Stomach (tissue), 4 donors: ENCODE data around the gene LARP1.

Experiments used
- POLR2A ChIP-seq, 4 donors: fragments of 450-650 bp; IDR thresholded peaks; one replicate each; pipeline ENCODE4 v1.6.1; 2016; ENCODE audit warnings: antibody characterized with exemption in 4 of 4, control low read depth in 2 of 4, mild to moderate bottlenecking in 1 of 4, moderate library complexity in 1 of 4
- TF ChIP-seq, protein P1 (sequence below), 7 experiments: fragments of 450-650 bp in 4 of 7; fragments of 200-600 bp in 3 of 7; sonication (generic) in 3 of 7; IDR thresholded peaks; one replicate each; pipeline ENCODE4 v1.5.1; 2016 to 2019; ENCODE audit warnings: antibody characterized with exemption in 7 of 7, control low read depth in 2 of 7, mild to moderate bottlenecking in 1 of 7

DNA sequence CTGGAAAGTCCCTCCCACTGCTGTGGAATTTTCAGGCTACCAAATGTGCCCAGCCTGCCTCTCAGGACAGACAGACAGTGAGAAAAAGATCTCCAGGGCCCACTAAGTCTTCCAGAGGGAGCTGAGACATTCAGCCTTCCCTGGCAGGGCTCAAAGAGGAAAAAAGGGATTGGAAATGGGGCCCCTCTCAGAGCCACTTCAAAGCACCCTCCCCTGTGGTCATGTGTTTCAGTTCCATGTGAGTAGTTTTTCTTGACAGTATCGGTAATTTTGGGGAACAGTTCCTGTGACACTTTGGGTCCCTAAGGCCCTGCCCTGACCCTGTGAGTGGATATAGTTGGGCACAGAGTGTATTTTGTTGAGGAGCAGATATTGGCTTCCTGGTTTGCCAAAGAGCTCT, 25.0 kb downstream of the LARP1 start:
- TF ChIP-seq, protein P1, sequence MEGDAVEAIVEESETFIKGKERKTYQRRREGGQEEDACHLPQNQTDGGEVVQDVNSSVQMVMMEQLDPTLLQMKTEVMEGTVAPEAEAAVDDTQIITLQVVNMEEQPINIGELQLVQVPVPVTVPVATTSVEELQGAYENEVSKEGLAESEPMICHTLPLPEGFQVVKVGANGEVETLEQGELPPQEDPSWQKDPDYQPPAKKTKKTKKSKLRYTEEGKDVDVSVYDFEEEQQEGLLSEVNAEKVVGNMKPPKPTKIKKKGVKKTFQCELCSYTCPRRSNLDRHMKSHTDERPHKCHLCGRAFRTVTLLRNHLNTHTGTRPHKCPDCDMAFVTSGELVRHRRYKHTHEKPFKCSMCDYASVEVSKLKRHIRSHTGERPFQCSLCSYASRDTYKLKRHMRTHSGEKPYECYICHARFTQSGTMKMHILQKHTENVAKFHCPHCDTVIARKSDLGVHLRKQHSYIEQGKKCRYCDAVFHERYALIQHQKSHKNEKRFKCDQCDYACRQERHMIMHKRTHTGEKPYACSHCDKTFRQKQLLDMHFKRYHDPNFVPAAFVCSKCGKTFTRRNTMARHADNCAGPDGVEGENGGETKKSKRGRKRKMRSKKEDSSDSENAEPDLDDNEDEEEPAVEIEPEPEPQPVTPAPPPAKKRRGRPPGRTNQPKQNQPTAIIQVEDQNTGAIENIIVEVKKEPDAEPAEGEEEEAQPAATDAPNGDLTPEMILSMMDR (IDR thresholded peaks at IDR 0.05), result no peak
- TF ChIP-seq POLR2A (IDR thresholded peaks at IDR 0.05), result no peak
